Activated CD8-positive, alpha-beta memory T cell treated with anti-CD3 and anti-CD28 coated beads, Interleukin-2, amount 50 U/mL, for 48 hours (primary cell): ENCODE measurements around the gene FANCC.

ENCODE experiments used
- DNase-seq: peaks from one replicate; pipeline ENCODE4 v3.0.0-alpha.2; 2020

Gene FANCC

DNA sequence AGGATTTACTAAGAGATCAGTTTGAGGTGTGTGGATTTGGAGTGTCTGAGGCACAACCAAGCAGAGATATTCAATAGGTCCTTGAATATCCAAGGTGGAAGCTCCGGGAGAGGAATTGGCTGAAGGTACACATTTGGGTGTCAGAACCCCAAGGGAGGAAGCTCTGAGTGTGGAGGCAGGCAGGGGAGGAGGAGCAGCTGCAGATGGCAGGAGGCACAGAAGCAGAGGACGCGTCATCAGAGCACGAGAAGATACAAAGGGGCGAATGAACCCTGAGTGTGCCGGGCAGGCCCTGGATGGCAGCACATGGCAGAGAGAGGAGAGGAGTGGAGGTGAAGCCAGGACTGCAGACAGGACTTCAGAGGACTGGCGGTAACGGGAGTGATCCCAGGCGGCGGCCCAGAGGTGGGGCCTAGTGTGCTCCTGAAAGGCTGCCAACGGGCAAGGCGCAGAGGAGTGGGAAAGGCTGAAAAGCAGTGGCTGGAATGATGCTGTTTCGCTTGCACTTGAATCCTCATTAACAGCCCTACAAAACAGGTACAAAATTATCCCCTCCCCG lies 179.8 kb downstream of the FANCC start:
- DNase-seq: no peak

DNA sequence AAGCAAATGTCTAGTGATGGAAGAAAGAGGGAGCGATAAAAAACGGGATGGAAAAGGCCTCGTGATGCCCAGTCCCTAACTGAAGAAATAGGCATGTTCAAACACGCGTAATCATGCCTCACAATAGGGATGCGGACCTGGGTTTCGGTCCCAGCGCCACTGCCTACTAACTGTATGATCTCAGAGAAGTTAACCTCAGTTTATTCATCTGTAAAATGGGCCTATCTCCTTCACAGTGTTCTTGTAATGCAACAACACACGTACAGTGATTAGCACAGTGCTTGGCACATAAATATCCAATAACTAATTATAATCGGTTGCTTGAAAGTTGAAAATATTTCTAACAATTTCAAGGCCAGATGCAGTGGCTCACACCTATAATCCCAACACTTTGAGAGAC lies 181.8 kb downstream of the FANCC start:
- no peak for DNase-seq

DNA sequence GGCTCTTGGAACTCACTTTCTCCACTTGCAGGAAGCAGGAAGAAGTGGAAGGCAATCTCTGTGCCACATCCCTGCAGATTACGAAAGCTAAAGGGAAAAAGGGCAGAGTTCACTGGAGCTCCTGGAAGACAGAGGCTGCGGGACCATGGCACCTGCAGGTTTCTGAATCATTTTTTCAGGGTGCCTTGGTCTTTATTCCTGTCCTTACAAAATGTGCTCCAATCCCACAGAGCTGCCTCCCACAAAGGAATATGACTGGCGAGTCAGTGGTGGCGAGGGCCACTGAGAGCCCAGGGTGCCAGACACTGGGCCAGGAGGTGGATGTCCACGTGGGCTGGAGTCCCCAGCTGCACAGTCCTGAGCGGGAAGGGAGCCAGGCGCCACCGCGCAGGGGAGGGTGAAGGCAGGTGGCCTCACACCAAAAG lies 183.0 kb downstream of the FANCC start:
- no peak for DNase-seq

DNA sequence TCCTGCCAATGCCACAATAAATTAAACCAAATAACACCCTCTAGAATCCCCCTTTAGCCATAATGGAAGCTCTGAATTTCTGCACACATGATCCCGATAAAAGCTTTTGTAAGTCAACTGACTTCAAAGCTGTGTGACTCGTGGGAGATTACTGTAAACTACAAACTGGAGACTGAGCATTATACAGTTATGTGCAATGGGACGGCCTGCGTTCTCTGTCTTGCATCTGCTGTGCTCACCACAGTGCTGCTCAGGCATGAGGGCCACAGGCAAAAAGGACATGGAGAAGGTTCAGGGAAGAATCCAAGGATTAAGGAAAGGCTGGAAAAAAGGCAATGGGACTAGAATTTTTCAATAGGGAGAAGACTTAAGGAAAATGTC lies 184.2 kb downstream of the FANCC start:
- no peak for DNase-seq

DNA sequence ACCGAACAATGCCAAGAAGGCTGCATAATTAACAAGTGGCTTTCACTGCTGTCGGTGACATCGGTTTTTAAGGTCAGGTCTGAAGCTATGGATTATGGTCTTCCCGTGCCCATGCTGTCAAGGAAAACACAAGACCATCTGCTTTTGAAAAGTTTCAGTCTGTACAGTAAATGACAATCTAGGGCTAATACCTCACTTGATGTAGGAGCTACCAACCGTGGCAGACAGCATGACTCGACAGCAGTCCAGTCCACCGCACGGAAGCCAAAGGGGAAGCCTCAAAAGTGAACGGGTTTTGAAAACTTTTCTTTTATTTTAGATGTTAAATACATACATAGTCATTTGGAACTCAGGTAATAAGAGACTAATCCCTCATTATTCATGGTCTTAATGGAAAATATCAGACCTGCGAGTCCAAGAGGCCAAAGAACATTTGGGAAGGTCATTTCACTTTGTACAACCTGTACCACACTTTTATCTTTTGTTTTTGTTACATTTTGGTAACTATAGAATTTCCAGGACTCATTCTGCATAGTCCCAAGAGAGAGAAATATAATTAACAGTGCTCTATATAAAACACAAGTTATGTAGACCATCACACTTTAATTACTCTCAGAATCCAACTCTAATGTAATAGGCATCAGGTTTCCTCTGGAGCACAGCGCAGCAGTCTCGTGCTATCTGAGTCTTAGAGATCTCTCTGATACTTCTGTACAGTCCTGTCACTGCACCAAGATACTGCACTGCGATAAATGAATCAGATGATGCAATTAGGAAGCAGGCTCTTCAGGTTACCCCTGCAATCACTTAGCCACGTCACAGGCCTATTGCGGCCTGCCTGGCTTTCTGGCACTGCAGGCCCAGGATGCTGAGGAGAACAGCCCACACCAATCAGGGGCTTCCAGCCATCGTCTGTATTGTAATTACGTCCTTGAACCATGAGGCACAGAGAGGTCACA lies 184.9 kb downstream of the FANCC start:
- DNase-seq: no peak

- peak; percentile 61 for DNase-seq
Measured at GRCh38 chr9:95131023-95131943, 186.2 kb downstream of the FANCC start.

GRCh38 chr9:95130484-95130883 lies 187.0 kb downstream of the FANCC start:
- no peak for DNase-seq

DNA sequence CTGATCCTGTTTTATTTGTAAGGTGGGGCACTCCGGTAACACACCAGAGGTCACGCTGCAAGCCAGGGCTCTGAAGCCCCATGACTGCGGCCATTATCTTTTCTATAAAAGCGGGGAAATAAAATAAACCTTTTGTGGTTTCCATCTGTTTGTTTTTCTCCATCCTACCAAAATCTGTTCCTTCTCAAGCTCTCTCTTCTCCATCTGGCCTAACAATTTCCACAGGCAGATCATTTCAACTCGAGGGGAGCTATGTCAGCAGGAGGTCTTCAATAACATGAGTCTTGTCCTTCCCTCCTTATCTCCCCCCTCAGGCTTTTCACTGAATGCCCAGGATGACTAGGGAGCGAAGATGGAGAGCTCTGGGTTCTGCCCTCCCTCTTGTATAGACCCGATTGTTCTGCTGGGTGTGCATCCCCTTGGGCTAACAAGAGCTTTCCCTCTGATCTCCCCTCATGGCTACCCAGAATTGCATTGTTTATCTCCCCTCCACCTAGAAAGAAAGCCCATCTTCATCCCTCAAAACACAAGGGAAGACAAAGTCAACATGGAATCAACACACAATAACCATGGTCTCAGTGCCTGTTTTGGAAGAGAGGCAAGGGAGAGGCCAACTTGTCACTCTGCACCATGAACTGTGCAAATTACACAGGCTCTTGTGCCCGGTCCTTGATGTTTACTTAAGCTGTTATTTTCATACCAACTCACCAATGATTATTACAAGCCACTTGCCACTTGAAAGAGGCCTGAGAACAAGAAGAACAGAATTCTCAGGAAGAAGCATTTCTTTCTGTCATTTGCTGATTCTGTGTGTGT lies 187.8 kb downstream of the FANCC start:
- DNase-seq: no peak

GRCh38 chr9:95128177-95128524 lies 189.4 kb downstream of the FANCC start:
- DNase-seq: no peak

- DNase-seq: peak; percentile 87
Measured at GRCh38 chr9:95127249-95128176, 190.0 kb downstream of the FANCC start.

DNA sequence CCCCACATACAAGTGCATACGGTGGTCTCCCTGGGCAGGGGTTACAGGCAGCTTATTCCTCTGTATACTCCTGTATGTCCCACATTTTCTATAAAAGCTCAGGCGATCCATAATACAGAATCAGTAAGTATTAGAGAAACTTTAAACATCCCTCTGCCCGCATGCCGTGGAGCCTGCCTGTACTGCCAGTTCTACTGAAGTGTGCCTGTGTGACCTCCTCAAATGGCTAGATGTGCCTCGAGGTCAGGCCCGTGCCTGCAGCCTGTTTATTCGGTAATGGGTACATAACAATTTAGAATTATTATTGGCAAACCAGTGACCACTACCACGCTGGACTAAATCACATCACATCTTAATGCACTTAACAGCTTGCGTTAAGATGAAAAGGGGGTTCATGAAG lies 190.8 kb downstream of the FANCC start:
- DNase-seq: no peak

GRCh38 chr9:95125652-95126051 lies 191.9 kb downstream of the FANCC start:
- DNase-seq: no peak

DNA sequence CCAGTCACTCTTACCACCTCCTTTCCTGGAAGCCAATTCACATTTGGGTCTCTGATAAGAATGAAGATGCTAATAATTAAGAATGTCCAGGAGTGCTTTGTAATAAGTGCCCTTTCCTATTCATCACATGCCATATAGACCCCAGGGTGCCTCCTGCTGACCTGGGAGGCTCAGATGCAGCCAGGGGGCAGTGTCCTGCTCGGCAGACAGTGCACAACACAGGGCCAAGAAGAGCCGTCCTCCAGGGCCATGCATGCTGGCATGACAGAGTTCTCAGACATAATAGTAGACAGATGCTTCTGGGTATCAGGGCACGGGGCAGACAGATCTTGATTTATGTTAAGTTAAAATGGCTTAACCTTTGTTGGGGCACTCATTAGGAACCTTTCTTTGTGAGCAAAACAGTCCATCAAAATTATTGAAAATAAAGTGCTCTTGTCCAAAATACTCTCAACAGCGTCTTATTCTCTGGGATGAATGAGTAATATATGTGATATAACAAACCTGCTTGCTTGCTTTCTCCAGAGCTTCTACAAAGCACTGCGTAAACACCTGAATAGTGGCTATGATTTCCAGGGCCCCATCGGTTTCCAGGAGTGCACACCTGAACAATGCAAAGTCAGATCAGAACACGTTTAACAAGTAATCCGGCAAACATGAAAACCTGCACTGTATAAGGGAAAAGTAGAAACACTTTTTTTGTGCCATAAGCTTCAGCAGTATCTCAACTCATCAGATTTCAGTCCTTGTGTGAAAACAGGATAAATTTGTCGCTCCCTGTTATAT lies 192.7 kb downstream of the FANCC start:
- DNase-seq: no peak

GRCh38 chr9:95120781-95121370 lies 196.6 kb downstream of the FANCC start:
- DNase-seq: no peak

- no peak for DNase-seq
Measured at GRCh38 chr9:95118596-95118995, 198.9 kb downstream of the FANCC start.

- no peak for DNase-seq
Measured at GRCh38 chr9:95116808-95117204, 200.7 kb downstream of the FANCC start.

GRCh38 chr9:95116002-95116807 lies 201.3 kb downstream of the FANCC start:
- no peak for DNase-seq

- no peak for DNase-seq
Measured at GRCh38 chr9:95115104-95115503, 202.4 kb downstream of the FANCC start.
